ENCODE results near the gene ZNRF1. TPM values are rescaled to one million over a fixed set of nuclear protein-coding genes. Genes with fewer than 3 reads are reported as not detected.

The ZNRF1 gene
- total RNA-seq, 4 donors from 2014 or later = 14.1 to 37.4 (median 19.4) TPM

DNA sequence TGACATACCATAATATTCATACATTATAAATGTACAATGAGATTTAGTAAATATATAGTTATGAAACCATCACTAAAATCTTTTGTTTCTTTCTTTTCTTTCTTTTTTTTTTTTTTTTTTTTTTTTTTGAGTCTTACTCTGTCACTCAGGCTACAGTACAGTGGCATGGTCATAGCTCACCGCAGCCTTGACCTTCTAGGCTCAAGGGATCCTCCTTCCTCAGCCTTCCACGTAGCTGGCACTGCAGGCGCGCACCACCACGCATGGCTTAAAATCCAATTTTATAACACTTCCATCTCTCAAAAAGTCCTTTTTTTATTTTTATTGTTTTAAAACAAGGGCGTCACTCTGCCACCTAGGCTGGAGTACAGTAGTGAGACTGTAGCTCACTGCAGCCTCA lies 41.1 kb downstream of the ZNRF1 start:
- Histone ChIP-seq H3K9me3 (peaks cover 0 to 8% of the 10 kb centered on the region in 2 donors), H3K27me3 (no peaks in the 10 kb centered on the region), H3K27ac (no peak overlapping the region), H3K4me1 (no peaks in the 10 kb centered on the region), H3K4me3 (no peak overlapping the region), H3K36me3 (no peaks in the 10 kb centered on the region)
- no peak for TF ChIP-seq POLR2A (IDR thresholded peaks at IDR 0.05)
- TF ChIP-seq, protein P1, sequence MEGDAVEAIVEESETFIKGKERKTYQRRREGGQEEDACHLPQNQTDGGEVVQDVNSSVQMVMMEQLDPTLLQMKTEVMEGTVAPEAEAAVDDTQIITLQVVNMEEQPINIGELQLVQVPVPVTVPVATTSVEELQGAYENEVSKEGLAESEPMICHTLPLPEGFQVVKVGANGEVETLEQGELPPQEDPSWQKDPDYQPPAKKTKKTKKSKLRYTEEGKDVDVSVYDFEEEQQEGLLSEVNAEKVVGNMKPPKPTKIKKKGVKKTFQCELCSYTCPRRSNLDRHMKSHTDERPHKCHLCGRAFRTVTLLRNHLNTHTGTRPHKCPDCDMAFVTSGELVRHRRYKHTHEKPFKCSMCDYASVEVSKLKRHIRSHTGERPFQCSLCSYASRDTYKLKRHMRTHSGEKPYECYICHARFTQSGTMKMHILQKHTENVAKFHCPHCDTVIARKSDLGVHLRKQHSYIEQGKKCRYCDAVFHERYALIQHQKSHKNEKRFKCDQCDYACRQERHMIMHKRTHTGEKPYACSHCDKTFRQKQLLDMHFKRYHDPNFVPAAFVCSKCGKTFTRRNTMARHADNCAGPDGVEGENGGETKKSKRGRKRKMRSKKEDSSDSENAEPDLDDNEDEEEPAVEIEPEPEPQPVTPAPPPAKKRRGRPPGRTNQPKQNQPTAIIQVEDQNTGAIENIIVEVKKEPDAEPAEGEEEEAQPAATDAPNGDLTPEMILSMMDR (IDR thresholded peaks at IDR 0.05) = no peak
- no peak for DNase-seq
- intact Hi-C loops (cut with DNase I; ENCODE audit: low total_unique reads) = no loop called here

DNA sequence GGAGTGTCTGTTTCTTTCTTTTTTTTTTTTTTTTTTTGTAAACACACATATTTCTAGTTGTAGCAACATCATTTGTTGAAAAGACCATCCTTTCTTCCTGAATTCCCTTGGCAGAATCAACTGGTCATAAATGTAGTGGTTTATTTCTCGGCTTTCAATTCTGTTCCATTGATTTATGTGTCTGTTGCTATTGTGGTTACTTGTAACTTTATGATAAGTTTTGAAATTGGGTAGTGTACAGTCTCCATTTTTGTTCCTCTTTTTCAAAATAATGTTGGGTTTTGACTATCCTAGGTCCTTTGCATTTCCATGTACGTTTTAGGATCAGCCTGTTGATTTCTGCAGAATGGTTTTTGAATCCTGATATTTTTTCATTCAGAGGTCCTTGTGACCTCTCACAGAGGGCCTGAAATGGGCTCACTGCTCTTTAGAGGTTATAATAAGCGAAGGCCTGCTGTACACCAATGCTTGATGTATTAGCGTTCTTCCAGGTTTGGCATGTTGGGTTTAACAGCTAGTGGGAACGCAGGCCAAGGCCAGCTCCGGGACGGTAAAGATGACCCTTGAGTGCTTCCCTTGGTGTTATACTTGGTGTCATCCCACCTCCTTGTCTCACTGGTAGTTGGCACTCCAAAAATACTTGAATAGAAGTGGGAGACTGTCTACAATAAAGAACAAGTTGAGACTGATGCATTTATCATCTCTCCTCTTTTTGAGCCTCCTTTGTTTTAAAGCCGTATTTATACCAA lies 43.8 kb downstream of the ZNRF1 start:
- TF ChIP-seq, protein P1 (IDR thresholded peaks at IDR 0.05) = no peak
- TF ChIP-seq POLR2A (IDR thresholded peaks at IDR 0.05) = no peak
- Histone ChIP-seq H3K27ac (peak overlapping the region; percentile 78 to 82), H3K4me1 (peaks cover 0 to 6% of the 10 kb centered on the region in 2 donors), H3K27me3 (no peaks in the 10 kb centered on the region), H3K4me3 (no peak overlapping the region), H3K9me3 (peaks cover 0 to 4% of the 10 kb centered on the region in 2 donors), H3K36me3 (no peaks in the 10 kb centered on the region)
- intact Hi-C loops (cut with DNase I; ENCODE audit: low total_unique reads) = no loop called here
- no peak for DNase-seq

GRCh38 chr16:75043175-75043895 lies 44.5 kb downstream of the ZNRF1 start:
- no peak overlapping the region for H3K4me3 ChIP-seq
- intact Hi-C loops (cut with DNase I; ENCODE audit: low total_unique reads) = no loop called here
- H3K4me1 ChIP-seq = peaks cover 0 to 6% of the 10 kb centered on the region in 2 donors
- peak in 1 of 2 donors; percentile 47 for DNase-seq
- peak overlapping the region; percentile 78 to 82 for H3K27ac ChIP-seq
- no peaks in the 10 kb centered on the region for H3K36me3 ChIP-seq
- TF ChIP-seq POLR2A (IDR thresholded peaks at IDR 0.05) = no peak
- TF ChIP-seq, protein P1 (IDR thresholded peaks at IDR 0.05) = no peak
- no peaks in the 10 kb centered on the region for H3K9me3 ChIP-seq
- H3K27me3 ChIP-seq = no peaks in the 10 kb centered on the region

GRCh38 chr16:75044800-75045361 lies 46.1 kb downstream of the ZNRF1 start:
- no peaks in the 10 kb centered on the region for H3K36me3 ChIP-seq
- no peaks in the 10 kb centered on the region for H3K9me3 ChIP-seq
- H3K4me1 ChIP-seq = peaks cover 0 to 6% of the 10 kb centered on the region in 2 donors
- peak; percentile 48 to 54 for DNase-seq
- no peak overlapping the region for H3K4me3 ChIP-seq
- H3K27me3 ChIP-seq = no peaks in the 10 kb centered on the region
- peak overlapping the region; percentile 78 to 82 for H3K27ac ChIP-seq
- intact Hi-C loops (cut with DNase I; ENCODE audit: low total_unique reads) = no loop called here
- TF ChIP-seq, protein P1 (IDR thresholded peaks at IDR 0.05) = no peak
- TF ChIP-seq POLR2A (IDR thresholded peaks at IDR 0.05) = no peak

- DNase-seq = no peak
- Histone ChIP-seq H3K4me3 (no peak overlapping the region), H3K9me3 (no peaks in the 10 kb centered on the region), H3K27ac (peak overlapping the region; percentile 78 to 82), H3K4me1 (peaks cover 0 to 6% of the 10 kb centered on the region in 2 donors), H3K36me3 (no peaks in the 10 kb centered on the region), H3K27me3 (no peaks in the 10 kb centered on the region)
- intact Hi-C loops (cut with DNase I; ENCODE audit: low total_unique reads) = no loop called here
- no peak for TF ChIP-seq POLR2A (IDR thresholded peaks at IDR 0.05)
- TF ChIP-seq, protein P1 (IDR thresholded peaks at IDR 0.05) = no peak
These were observed 46.6 kb downstream of the ZNRF1 start for GRCh38 chr16:75045424-75045823.
